Epidermal melanocyte (primary cell): ENCODE measurements around the gene NCOR1.
"Not testable (repeated sequence)": the region's sequence is repeated elsewhere in the genome, so short reads cannot be mapped to it uniquely, and the experiment has no call there.

Source experiments
- DNase-seq: peaks from one replicate; pipeline ENCODE4 v3.0.0; 2011; ENCODE audit warnings: low spot score; ENCODE audit not compliant: insufficient read length

The NCOR1 gene

DNA sequence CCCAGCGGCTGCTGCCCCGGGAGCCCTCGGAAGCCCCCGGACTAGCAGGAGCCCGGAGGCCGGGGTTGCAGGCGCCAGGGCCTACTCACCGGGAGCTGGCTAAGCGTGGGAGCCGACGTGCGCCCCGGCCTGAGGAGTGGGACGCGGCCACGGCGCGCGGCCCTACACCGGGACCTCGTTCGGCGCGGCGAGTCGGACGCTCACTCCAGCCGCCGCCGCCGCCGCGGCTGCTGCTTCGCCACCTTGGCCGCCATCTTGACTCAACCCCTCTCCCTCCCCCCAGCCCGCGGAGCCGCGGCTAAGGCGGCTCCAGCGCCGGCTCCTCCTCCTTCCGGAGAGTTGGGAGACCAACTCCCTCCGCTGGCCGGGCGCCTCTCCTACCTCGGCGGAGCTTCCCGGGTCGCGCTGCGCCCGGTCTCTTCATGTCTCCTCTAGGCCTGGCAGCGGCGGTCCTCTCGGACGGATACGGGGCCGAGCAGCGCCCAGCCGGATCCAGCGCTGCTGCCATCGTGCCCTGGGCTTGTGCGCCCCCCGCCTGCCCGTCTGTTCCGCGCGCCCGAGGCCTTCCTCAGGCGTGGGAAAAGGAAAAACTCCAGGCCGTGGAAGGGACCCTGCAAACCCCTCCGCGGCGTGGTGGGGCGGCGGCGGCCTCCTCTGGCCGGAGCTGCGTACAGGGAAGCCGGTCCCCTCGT is at the start of gene NCOR1:
Gene NCOR1, minus strand, starts transcription at position 262 of the 692 bp plus-strand sequence. CDS start 20,965 bp downstream, outside the sequence.
- peak; percentile 76 for DNase-seq

DNA sequence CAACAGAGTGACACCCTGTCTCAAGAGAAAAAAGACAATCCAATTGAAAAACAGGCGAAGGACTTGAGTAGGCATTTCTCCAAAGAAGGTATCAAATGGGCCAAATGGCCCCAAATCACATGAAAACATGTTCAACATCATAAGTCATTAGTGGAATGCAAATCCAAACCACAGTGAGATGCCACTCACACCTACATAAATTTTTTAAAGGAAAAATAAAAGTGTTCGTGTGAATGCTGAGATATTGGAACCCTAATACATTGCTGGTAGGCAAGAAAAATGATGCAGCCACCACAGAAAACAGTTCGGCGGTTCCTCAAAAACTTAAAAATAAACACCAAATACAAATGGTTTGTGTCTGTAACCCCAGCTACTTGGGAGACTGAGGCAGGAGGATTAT is 46.9 kb upstream of the NCOR1 start:
- DNase-seq: no peak

DNA sequence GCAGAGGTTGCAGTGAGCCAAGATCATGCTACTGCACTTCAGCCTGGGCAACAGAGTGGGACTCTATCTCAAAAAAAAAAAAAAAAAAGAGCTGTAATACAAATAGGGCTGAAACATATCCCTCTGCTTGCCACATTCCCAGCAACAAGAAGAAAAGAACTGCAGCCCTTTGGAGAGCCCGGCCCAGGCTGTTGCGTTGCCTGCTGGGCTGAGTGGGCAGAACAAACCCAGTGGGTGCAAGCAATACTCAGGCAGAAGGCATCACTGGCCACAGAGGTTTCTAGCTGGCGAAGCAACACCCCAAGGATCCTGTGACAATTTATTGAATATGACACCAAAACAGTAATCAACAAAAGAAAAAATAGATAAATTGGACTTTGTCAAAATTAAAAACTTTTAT is 45.7 kb upstream of the NCOR1 start:
- no peak for DNase-seq

DNA sequence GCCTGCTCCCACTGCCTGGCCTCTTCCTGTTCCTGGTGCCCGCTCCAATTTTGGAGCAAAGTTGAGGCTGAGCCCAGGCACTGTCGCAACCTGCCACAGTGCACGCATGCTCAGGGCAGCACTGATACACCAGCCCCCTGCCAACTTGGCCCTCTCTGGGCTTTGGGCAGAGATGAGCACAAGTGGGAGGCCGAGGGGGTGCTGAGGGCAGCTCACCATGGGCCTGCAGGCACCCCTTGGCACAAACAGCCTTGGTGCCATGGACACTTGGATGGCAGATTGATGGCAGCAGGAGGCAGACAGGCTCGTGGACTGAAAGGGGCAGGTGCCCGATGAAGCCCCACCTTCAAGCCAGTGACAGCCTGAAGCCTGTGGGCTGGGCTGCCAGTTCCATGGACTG is 44.6 kb upstream of the NCOR1 start:
- no peak for DNase-seq

DNA sequence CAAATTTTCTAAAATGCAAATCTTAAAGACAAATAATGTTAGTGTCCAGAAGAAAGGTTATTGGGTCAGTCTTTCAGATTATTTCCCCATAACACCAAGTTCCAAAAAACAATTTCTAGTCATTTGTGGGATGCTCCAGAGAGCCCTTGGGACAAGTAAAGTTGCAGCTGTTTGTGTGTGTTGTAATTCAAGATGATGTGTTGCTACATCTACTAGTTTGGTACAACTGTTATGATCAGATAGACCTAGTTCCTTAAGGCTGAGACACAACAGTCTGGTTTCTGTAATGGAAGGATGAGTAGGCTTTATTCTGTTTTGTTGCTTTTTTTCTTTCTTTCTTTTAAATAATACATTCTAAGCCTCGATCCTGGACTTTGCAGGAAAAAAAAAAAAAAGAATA is 43.6 kb upstream of the NCOR1 start:
- no peak for DNase-seq

DNA sequence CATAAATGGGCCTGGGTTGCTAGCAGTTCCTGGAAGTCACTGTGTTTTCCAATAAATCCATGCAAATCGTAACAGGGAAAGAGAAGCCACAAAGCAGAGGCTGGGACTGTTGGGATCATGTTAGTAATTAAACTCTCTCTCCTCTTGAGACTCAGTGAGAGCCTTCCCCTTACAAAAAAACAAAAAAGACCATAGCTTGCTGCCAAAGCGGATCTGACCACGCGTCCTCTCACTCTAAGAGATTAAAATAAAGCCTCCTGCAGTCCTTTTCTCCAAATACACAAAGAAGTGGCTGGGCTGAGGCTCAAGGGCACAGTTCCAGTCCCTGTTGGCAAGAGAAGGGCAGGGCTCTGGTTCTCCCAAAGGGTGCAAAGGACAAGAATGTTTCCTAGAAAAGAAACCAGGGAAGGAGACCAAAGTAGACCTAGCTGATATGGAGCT is 40.2 kb upstream of the NCOR1 start:
- no peak for DNase-seq

DNA sequence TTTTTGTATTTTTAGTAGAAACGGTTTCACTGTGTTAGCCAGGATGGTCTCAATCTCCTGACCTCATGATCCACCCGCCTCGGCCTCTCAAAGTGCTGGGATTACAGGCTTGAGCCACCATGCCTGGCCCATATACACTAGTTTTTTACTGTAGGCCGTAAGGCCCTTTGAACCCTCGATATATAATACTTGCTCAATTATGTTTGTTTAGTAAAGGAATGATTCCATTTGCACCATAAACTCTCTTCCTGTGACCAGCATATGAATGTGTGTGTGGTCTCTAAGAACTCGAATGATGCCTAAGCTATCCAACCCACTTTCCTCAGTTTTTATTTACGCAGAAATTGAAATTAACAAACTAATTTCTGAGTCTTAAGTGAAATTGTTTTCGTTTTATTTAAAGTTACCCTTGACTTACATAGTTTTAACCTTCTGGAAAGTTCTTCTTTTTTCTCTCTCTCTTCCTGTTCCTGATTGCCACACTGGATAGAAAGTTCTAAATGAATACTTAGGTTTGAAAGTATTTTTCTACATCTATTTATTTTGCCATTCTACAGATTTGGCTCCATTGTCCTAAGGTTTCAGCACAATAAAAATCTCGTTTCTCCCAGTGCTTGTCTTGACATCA is 39.6 kb upstream of the NCOR1 start:
- DNase-seq: no peak

DNA sequence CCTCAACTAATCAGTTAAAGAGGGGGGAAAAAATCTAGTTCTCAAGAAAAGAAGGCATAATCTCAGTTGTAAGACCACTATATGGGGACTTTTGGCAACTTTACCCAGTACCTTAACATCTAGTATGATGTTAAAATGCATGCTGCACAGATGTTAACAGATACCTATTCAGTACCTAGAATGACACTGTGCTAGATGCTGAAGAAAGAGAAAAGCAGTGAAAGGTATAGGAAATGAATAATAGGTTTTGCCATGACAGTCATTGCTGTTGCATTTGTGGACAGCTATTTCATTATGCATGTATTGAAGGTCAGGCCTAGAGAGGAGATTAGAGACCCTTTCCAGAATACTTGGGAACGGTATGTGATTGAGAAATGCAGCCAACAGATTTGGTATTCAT is 36.2 kb upstream of the NCOR1 start:
- no peak for DNase-seq

DNA sequence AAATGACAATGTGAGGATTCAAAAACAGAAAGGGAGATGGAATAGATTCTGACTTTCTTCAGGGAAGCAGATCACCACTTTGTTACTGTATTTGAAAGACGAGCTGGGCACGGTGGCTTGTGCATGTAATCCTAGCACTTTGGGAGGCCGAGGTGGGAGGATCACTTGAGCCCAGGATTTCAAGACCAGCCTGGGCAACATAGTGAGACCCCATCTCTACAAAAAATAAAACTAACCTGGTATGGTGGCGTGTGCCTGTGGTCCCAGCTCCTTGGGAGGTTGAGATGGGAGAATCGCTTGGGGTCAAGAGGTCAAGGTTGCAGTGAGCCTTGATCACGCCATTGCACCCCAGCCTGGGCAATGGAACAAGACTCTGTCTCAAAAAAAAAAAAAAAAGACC is 35.7 kb upstream of the NCOR1 start:
- DNase-seq: no peak

DNA sequence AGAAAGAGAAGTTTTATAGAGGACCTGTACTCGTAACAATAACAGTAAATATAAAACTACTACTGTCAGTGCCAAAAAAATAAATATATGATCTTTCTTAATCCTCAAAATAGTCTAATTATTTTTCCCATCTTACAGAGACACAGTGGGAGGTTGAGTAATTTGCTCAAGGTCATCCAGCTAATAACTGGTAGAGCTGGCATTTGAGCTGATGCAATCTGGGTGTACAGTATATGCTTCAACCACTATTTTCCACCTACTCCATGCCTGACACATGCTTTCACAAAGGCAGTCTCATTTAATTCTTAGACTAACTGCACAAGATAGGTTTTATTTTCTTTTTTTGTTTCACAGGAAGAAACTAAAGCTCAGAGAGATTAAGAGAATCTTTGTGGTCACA is 35.3 kb upstream of the NCOR1 start:
- no peak for DNase-seq

DNA sequence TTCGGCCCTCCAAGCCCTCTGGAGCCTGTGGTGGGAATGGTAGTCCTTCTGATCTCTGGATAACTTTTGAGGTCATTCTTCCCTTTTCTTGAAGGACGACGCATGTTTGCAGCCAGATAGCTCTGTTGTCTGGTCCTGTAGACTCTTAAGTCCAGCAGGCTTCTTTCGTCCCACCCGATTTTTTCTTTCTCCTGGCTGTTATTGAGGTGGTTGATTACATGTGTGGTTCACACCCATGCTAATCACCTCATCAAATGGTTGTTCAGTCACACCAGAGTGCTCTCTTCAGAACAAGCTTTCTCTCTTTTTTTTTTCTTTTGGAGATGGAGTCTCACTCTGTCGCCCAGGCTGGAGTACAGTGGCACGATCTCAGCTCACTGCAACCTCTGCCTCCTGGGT is 32.3 kb upstream of the NCOR1 start:
- no peak for DNase-seq

DNA sequence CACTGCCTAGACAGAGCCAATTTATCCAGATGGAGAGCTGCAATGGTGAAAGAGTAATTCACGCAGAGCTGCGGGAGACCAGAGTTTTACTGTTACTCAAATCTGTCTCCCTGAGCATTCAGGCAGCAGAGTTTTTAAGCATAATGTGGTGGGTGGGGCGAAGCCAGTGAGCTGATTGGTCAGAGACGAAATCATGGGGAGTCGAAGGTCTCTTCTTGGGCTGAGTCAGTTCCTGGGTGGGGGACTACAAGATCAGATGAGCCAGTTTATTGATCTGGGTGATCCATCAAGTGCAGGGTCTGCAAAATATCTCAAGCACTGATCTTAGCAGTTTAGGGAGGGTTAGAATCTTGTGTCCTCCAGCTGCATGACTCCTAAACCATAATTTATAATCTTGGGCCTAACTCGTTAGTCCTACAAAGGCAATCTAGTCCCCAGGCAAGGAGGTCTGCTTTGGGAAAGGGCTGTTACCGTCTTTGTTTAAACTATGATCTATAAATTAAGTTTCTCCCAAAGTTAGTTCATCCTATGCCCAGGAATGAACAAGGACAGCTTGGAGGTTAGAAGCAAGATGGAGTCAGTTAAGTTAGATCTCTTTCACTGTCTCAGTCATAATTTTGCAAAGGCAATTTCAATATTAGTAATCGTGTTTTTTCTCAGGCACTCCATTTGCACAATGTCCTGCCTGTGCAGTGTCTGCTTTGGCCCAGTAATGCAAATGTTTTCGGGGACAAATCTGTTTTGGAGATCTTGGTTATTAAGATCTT is 28.6 kb upstream of the NCOR1 start:
- DNase-seq: no peak

DNA sequence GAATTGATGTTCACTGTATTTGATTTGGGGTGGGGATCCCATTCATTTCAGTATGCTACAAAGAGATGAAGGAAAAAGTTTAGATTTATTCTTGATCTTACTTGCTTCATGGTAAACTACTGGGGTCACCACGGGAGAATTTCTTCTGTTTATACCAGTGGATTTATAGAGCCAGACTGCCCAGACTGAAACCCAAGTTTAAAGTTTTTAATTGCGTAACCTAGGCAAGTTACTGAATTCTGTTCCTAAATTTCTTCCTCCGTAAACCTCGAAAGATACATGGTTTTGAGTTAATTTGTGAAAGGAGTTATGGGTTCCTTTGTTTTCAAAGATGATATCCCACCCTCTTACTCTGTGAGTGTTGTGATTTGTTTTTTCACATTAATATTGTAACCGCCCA is 28.1 kb upstream of the NCOR1 start:
- no peak for DNase-seq

DNA sequence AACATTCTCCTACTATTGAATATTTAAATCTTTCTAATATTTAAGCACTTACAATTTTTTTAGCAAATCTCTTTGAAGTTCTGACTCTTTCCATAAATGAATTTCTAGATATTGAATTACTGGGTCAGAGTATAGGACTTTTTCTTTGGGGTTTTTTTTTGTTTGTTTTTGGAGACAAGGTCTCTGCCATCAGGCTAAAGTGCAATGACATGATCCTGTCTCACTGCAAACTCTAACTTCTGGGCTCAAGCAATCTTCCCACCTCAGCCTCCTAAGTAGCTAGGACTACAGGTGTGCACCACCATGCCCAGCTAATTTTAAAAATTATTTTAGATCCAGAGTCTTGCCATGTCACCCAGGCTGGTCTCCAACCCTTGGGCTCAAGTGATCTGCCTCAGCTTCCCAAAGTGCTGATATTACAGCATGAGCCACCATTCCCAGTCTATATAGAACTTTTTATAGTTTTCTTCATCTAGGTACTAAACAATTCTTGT is 26.6 kb upstream of the NCOR1 start:
- no peak for DNase-seq

DNA sequence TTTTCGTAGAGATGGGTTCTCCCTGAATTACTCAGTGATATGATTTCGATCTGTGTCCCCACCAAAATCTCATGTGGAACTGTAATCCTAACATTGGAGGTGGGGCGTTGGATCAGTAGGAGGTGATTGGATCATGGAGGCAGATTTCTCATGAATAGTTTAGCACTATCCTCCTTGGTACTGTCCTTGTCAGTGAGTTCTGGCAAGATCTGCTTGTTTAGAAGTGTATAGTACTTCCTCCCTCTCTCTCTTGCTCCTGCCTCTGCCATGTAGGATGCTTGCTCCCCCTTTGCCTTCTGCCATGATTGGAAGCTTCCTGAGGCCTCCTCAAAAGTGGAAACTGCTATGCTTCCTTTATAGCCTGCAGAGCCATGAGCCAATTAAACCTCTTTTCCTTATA is 24.6 kb upstream of the NCOR1 start:
- no peak for DNase-seq

DNA sequence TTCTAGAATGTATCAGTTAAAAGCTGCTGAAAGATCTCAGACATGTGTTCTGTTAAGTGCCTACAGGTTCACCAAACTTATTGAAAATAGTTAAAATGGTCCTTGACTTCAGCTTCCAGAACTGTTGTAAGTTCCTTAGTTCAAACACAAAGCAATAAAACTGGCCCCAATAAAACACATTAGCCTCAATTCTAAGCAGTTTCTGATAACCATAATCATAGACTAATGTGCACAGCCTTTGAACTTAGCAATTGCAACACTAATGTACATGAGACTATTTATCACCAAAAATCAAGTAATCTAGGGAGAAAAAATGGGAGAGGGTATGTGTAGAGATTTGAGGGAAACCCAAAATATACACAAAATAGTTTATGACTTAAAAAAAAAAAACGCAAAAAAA is 17.1 kb upstream of the NCOR1 start:
- DNase-seq: no peak

DNA sequence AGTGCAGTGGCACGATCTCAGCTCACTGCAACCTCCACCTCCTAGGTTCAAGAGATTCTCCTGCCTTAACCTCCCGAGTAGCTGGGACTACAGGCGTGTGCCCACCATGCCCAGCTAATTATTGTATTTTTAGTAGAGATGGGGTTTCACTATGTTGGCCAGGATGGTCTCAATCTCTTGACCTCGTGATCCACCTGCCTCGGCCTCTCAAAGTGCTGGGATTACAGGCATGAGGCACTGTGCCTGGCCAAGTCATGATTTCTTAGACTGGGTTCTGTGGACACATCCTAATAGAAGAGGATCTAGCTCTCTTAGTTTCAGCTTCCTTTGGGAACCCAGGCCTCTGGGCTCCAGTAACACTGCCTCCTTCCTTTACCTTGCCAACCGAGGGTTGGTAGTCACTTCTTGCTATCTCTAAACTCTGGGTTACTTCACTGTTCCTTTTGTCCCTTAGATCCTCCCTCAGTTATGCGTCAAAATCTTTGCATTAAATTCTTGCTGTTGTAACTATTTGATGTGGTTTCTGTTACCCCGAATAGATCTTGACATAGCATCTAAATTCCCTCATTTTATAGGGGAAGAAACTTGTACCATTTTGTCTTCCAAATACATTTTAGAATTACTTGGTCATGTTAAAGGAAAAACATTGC is 14.7 kb upstream of the NCOR1 start:
- not testable (repeated sequence) for DNase-seq

DNA sequence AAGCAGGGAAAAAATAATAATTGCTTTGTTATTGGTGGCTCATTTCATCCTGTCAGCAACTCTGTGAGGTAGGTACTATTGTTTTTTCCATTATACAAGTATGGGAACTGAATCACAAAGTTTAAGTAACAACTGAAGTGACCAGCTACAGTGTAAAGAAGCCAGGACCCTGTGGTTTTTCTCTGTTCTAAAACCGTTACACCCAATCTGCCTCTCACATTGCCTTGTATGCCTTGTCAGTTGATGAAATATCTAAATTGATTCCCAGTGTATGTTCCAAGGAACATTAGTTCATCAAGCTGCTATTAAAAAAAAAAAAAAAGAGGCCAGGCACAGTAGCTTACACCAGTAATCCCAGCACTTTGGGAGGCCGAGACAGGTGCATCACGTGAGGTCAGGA is 7.1 kb upstream of the NCOR1 start:
- DNase-seq: no peak

DNA sequence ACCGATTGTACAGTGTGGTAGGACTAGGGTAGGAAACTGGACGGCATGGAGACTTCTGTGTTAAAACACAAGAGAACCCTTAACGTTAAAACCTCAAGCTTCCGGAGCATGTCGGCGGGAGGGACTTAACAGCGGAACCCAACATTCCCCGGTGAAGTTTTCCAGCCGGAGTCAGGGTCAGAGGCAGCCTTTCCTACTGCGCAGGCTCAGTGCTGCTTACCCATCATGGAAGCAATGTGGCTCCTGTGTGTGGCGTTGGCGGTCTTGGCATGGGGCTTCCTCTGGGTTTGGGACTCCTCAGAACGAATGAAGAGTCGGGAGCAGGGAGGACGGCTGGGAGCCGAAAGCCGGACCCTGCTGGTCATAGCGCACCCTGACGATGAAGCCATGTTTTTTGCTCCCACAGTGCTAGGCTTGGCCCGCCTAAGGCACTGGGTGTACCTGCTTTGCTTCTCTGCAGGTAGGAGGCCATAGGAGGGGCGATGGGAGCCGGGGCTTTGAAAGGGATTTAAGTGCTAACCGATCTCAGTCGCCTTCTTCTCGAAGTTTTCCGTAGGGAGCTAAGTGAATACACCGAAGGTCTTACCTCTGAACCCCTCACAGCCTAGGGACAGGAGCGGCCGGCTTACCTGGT is 1.8 kb upstream of the NCOR1 start, which contains the start of gene PIGL:
Gene PIGL, plus strand, starts transcription at position 209 of the 634 bp plus-strand sequence. Its CDS starts 17 bp downstream, at position 226.
- DNase-seq: peak; percentile 71

DNA sequence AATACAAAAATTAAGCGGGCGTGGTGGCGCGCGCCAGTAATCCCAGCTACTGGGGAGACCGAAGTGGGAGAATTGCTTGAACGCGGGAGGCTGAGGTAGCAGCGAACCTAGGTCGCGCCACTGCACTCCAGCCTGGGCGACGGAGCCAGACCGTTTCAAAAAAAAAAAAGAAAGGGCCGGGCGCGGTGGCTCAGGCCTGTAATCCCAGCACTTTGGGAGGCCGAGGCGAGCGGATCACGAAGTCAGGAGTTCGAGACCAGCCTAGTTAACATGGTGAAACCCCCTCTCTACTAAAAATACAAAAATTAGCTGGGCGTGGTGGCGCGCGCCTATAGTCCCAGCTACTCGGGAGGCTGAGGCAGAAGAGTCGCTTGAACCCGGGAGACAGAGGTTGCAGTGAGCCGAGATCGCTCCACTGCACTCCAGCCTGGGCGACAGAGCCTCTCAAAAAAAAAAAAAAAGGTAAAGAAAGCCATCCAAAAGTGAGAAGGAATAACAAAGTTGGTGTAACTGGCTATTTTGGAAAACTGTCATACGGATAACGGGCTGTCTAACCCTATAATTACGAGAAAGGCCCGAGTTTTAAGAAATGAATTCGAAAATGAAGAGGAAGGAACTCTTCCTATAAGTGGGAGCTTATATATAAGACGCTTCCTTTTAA is 1.1 kb upstream of the NCOR1 start:
- not testable (repeated sequence) for DNase-seq

DNA sequence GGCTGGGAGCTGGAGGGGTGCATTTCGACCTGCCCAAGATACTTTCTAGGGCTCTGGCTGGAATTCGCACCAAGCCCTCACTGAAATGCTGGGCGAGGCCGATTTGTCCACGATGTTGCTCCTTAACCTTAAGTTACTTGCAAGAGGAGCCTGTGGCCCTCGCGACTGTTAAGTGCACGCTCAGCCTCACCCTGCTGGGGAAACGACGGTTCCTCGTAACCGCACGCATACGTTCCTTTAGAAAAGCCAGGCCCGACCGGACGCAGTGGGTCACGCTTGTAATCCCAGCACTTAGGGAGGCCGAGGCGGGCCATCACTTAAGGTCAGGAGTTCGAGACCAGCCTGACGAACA is 607 bp upstream of the NCOR1 start:
- DNase-seq: no peak
